Measurements from ENCODE around the gene GRIN2C. TPM values are rescaled to one million over a fixed set of nuclear protein-coding genes. Genes with fewer than 3 reads are reported as not detected.

GRIN2C gene
- total and polyA plus RNA-seq, 7 donors: 0.22 to 0.49 TPM; not detected in 5

DNA sequence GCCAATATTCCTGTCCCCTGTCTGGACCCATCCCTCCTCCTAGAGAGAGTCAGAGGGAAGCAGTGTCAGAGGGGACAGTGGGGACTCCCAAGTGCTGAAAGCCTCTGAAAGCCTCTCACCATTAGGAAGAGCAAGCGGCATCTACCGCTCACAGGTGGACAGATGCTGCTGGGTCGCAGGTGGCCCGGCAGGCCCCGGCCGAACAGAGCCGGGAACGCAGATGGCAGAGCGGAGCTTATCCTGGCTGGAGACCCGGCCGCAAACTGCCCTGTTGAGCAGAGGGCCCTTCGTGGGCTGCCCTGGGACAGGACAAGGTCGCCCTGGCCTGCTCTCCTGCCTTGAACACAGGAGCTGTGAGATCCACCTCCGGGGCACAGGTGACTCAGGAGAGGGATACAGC, 60.6 kb downstream of the GRIN2C start:
- H3K36me3 ChIP-seq: peaks cover 0 to 72% (median 24%) of the 10 kb centered on the region in 4 donors
- WGBS, 2 donors: 97% methylated on average over 14 of the region's 14 CpGs

DNA sequence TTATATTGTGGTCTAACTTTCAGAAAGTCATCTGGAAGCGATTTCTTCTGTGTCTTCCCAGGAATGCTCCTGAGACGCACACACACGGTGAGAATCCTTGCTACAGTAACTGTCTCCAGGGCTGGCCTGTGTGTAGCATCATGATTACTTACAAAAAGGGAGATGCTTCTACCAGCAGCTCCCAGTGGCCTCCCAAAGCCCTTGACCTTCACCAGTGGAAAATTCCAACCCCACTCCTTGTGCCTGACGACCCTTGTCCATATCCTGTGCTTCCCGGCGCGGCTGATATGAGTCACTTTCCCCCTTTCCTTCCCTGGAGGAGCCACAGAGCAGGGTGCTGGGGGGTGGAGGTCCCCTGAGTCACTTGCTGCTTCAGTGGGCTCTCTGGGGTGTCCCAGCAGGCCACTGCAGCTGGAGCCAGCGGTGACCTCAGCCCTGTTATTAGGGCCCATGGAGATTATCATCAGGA, 61.4 kb downstream of the GRIN2C start:
- no peak overlapping the region for H3K4me3 ChIP-seq
- 93 to 94% methylated on average over 8 of the region's 8 CpGs for WGBS, 2 donors
- H3K9me3 ChIP-seq: no peaks in the 10 kb centered on the region
- TF ChIP-seq, protein P1, sequence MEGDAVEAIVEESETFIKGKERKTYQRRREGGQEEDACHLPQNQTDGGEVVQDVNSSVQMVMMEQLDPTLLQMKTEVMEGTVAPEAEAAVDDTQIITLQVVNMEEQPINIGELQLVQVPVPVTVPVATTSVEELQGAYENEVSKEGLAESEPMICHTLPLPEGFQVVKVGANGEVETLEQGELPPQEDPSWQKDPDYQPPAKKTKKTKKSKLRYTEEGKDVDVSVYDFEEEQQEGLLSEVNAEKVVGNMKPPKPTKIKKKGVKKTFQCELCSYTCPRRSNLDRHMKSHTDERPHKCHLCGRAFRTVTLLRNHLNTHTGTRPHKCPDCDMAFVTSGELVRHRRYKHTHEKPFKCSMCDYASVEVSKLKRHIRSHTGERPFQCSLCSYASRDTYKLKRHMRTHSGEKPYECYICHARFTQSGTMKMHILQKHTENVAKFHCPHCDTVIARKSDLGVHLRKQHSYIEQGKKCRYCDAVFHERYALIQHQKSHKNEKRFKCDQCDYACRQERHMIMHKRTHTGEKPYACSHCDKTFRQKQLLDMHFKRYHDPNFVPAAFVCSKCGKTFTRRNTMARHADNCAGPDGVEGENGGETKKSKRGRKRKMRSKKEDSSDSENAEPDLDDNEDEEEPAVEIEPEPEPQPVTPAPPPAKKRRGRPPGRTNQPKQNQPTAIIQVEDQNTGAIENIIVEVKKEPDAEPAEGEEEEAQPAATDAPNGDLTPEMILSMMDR (IDR thresholded peaks at IDR 0.05): no peak
- TF ChIP-seq POLR2A (IDR thresholded peaks at IDR 0.05) (no peak), POLR2AphosphoS5 (IDR thresholded peaks at IDR 0.05) (no peak), EP300 (IDR thresholded peaks at IDR 0.05) (no peak)
- DNase-seq: no peak
- no peak overlapping the region for H3K27ac ChIP-seq
- peaks cover 0 to 80% (median 24%) of the 10 kb centered on the region in 4 donors for H3K36me3 ChIP-seq
- peaks cover 0 to 6% (median 5%) of the 10 kb centered on the region in 4 donors for H3K4me1 ChIP-seq
- no peaks in the 10 kb centered on the region for H3K27me3 ChIP-seq
- intact Hi-C loops (cut with DNase I): no loop called here

More for the DNA sequence above, 60.6 kb downstream of the GRIN2C start:
- H3K9me3 ChIP-seq: no peaks in the 10 kb centered on the region
- TF ChIP-seq POLR2AphosphoS5 (IDR thresholded peaks at IDR 0.05) (no peak), EP300 (IDR thresholded peaks at IDR 0.05) (no peak), POLR2A (IDR thresholded peaks at IDR 0.05) (no peak)
- TF ChIP-seq, protein P1 (IDR thresholded peaks at IDR 0.05): no peak
- no peaks in the 10 kb centered on the region for H3K27me3 ChIP-seq
- H3K4me3 ChIP-seq: no peak overlapping the region
- H3K4me1 ChIP-seq: peaks cover 0 to 14% (median 12%) of the 10 kb centered on the region in 4 donors
- H3K27ac ChIP-seq: no peak overlapping the region
- intact Hi-C loops (cut with DNase I): no loop called here
- no peak for DNase-seq

DNA sequence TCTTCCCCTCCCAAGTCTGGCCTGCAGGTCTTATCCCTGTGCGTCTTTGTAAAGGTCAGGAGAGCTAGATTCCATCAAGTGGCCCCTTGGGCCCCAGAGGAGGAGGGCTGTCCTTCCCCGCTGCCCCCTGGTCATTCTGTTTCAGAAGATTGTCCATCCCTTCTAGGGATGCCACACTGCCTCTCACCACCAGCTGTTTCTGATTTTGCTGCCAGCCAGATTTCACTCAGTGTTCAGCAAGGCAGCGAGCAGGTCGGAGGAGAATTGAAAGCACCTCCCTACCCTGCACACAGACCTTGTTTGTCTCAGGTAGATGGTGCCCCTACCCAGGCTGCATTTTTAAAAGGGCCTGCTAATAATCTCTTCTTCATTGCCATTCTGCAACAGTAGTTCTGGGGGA, 61.9 kb downstream of the GRIN2C start:
- H3K9me3 ChIP-seq: no peaks in the 10 kb centered on the region
- TF ChIP-seq EP300 (IDR thresholded peaks at IDR 0.05) (no peak), POLR2A (IDR thresholded peaks at IDR 0.05) (no peak), POLR2AphosphoS5 (IDR thresholded peaks at IDR 0.05) (no peak)
- TF ChIP-seq, protein P1 (IDR thresholded peaks at IDR 0.05): no peak
- intact Hi-C loops (cut with DNase I): no loop called here
- peaks cover 0 to 1% (median under 1%) of the 10 kb centered on the region in 4 donors for H3K4me1 ChIP-seq
- H3K36me3 ChIP-seq: peaks cover 0 to 83% (median 24%) of the 10 kb centered on the region in 4 donors
- H3K4me3 ChIP-seq: no peak overlapping the region
- no peak for DNase-seq
- WGBS, 2 donors: 95 to 96% methylated on average over 4 of the region's 4 CpGs
- H3K27ac ChIP-seq: no peak overlapping the region
- H3K27me3 ChIP-seq: no peaks in the 10 kb centered on the region

DNA sequence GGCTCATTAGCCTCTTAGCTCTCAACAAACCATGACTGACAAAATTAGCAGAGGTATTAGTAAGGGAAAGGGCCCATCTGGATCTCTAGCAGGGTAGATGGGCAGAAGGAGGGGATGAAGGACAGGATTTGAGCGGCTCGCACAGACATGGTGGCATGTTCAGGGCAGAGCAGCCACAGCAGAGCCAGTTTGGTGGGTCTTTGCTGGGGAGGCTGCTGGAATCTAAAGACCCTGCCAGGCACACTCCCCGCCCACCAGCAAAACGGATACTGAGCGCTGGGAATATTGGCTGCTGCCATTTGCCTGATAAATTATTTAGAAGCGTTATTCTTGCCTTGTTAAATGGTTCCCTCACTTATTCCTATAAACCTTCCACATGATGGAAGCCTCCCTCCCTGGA, 62.8 kb downstream of the GRIN2C start:
- Histone ChIP-seq H3K27ac (no peak overlapping the region), H3K4me3 (no peak overlapping the region), H3K4me1 (no peaks in the 10 kb centered on the region), H3K36me3 (peaks cover 0 to 90% (median 24%) of the 10 kb centered on the region in 4 donors), H3K9me3 (no peaks in the 10 kb centered on the region), H3K27me3 (no peaks in the 10 kb centered on the region)
- TF ChIP-seq POLR2AphosphoS5 (IDR thresholded peaks at IDR 0.05) (no peak), POLR2A (IDR thresholded peaks at IDR 0.05) (no peak), EP300 (IDR thresholded peaks at IDR 0.05) (no peak)
- TF ChIP-seq, protein P1 (IDR thresholded peaks at IDR 0.05): no peak
- WGBS, 2 donors: 92 to 93% methylated on average over 6 of the region's 6 CpGs
- intact Hi-C loops (cut with DNase I): no loop called here
- no peak for DNase-seq

DNA sequence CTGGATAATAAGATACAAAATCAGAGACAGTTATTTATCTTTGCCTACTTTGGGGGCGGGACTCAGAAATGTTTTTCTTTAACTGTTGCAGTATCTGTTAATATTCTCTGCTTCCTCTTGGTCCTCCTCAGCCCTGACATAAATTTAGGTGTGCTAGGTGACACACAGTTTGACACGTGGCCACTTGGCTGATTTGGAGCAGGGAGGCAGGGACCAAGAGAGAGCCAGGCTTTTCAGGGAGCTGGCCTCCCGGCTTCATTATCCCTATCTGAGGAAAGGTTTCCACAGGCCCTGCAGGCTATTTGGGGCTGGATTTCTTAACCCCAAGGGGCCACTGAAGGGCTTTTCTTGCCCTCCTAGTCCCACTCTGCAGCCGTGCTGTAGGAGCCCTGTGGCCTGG, 63.5 kb downstream of the GRIN2C start:
- Histone ChIP-seq H3K4me1 (peaks cover 0 to 2% (median 0%) of the 10 kb centered on the region in 4 donors), H3K27me3 (no peaks in the 10 kb centered on the region), H3K36me3 (peaks cover 0 to 88% (median 24%) of the 10 kb centered on the region in 4 donors), H3K9me3 (no peaks in the 10 kb centered on the region), H3K4me3 (no peak overlapping the region), H3K27ac (no peak overlapping the region)
- 91 to 93% methylated on average over 4 of the region's 4 CpGs for WGBS, 2 donors
- intact Hi-C loops (cut with DNase I): no loop called here
- TF ChIP-seq POLR2A (IDR thresholded peaks at IDR 0.05) (no peak), POLR2AphosphoS5 (IDR thresholded peaks at IDR 0.05) (no peak), EP300 (IDR thresholded peaks at IDR 0.05) (no peak)
- TF ChIP-seq, protein P1 (IDR thresholded peaks at IDR 0.05): no peak
- no peak for DNase-seq

All from sigmoid colon (tissue), 7 donors.